GM19023 (cell line): ENCODE measurements around the gene EBF3.

Experiments
- ATAC-seq: cut with Tn5 transposase; IDR thresholded peaks from one replicate; pipeline ENCODE4 v1.9.1; 2021; ENCODE audit warnings: mild to moderate bottlenecking, moderate library complexity; ENCODE audit not compliant: unreplicated experiment

EBF3 gene

DNA sequence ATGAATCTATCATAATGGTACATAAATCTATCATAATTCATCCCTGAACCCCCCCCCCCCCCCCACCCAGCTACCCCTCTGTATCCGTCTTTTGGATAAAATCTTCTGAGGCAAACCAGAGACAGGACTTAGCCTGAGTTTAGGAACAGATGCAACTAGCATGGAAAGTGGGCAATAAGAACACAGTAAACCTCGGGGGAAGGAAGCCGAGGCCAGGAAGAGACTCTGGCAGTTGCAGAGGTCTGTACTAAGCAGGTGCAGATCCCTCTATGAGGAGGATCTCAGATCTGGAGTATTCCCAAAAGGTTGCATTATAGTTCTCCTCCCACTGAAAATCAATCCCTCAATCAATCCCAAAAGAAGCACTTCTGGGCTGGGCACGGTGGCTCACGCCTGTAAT is 87.2 kb downstream of the EBF3 start:
- ATAC-seq = no peak

DNA sequence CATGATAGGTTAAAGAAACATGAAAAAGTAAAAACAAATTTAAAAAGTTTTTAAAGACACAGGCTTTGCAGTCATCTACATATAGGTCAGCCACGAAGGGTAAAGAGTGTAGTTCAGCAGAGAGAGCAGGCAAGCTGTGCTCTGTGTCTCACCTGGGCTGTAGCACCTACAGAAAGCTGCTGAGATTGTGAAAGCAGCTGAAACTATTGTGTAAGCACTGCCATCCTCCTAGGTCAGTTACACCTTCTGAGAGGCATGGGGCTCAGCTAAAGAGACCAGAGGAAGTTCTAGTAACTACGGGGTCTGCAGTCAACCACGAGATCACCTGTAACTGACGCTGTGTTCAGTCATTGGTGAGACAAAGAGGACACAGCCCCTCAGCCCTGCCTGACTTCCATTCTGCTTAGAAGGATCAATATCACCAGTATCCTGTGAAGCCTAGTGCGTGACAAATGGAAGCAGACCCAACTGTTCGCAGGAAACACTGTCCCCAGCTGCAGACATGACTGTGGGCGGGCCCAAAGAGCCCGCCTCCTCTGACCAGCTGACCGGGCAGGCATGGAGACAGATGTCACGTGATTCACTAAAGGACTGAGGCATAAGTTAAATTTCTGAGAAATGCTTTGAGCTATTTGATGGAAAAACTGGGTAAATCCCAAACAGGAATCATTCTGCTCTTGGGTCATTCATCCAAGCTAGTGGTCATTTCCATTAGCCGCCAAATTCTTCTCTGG is 87.9 kb downstream of the EBF3 start:
- ATAC-seq = no peak

GRCh38 chr10:129873351-129873750 is 90.7 kb downstream of the EBF3 start:
- ATAC-seq = no peak

DNA sequence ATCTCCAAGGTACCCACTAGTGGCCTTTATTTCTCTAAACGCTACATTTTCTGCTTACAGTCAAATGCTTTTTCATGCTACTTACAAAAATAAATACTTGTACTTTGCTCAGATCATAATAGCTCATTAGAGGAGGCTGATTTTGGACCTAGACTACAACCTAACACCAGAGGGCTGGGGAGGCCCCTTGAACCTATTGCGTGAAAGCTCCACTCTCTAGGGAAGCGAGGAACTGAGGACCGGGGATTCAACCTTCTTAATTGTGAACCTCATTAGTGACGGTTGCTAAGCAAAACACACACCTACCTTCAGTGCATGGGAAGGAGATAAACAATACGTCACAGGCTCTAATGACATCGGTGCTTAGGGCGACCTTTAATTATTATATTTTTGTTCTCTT is 92.1 kb downstream of the EBF3 start:
- no peak for ATAC-seq

GRCh38 chr10:129870961-129871621 is 93.0 kb downstream of the EBF3 start:
- ATAC-seq = no peak

GRCh38 chr10:129870474-129870757 is 93.7 kb downstream of the EBF3 start:
- ATAC-seq = no peak

DNA sequence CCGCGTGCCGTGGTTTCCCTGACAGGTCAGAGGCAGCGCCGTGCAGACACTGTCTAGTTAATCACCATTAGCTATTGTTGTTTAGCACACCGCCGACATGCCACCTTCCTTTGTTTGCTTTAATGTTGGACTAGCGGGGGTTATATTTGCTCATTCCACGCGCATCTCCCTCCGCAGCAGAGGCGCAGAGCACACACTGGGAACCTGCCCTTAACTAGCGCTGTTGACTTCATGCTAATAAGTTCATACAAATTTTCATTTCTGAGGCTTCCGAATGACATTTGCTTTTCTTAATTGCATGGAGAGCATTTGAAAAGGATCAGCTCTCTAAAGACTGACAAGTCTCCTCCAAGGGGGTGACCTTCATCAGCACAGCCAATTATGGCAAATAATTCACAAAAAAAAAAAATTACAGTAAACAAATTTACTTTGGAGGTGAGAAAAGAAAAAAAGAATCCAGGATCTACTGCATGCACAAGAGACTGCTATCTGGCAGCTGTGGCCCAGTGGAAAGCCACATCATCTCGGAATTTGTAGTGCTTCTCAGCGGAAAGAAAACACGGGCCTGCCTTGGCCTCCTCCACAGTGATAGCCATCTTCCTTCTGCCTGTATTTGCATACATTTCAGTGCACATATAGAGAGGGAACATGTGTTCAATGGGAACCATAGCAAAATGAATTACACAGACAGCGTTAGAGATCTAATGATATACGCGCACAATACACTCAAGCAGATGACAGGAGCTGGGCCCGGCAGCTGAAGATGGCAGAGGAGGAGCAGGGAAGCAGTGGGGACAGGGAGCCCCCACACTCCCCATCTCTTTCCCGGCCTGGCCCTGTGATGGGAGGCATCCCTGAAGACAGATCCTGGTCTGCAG is 94.2 kb downstream of the EBF3 start:
- ATAC-seq = no peak

GRCh38 chr10:129868449-129869035 is 95.5 kb downstream of the EBF3 start:
- ATAC-seq = no peak

DNA sequence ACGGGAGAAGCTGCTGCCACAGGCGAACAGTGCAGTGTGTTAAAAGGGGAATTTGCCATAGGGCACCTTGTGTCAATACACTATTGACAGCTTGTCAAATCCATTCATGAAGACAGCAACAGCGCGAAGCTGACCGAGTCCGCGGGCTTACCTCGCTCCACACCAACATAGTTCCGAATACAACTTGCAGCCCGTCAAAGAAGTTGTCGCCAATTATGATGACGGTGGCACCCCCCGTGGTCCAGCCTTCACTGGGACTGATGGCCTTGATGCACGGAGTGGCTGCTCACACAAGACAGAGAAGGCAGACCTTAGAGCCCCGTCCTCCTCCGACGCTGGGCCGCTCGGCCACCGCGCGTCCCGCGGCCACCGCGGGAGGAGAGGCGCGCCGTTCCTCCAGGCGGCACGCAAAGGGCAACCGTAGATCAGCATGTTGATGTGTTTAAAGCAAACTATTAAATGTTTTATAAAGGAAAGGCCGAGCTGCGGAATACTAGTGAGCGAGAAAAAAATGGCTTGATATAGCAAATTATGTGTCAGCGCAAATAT is 96.4 kb downstream of the EBF3 start:
- no peak for ATAC-seq

GRCh38 chr10:129866894-129867293 is 97.2 kb downstream of the EBF3 start:
- ATAC-seq = no peak

DNA sequence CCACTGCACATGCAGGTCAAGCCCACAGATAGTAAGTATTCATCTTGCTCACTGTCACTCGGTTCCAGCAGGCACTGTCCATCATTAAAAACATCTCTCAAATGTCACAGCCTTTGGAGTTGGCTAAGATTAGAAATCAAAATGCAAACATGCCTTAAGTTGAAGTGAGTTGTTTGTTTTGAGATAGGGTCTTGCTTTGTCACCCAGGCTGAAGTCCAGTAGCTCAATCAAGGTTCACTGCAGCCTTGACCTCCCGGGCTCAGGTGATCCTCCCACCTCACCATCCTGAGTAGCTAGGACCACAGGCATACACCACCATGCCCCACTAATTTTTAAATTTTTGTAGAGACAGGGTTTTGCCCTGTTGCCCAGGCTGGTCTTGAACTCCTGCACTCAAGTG is 98.1 kb downstream of the EBF3 start:
- no peak for ATAC-seq

- no peak for ATAC-seq
Measured at GRCh38 chr10:129865413-129865812, 98.7 kb downstream of the EBF3 start.

- no peak for ATAC-seq
Measured at GRCh38 chr10:129864601-129865126, 99.4 kb downstream of the EBF3 start.

GRCh38 chr10:129864082-129864481 is 100.0 kb downstream of the EBF3 start:
- ATAC-seq = no peak

- ATAC-seq = no peak
Measured at GRCh38 chr10:129863201-129863663, 100.8 kb downstream of the EBF3 start.

- no peak for ATAC-seq
Measured at GRCh38 chr10:129861776-129862531, 102.1 kb downstream of the EBF3 start.

DNA sequence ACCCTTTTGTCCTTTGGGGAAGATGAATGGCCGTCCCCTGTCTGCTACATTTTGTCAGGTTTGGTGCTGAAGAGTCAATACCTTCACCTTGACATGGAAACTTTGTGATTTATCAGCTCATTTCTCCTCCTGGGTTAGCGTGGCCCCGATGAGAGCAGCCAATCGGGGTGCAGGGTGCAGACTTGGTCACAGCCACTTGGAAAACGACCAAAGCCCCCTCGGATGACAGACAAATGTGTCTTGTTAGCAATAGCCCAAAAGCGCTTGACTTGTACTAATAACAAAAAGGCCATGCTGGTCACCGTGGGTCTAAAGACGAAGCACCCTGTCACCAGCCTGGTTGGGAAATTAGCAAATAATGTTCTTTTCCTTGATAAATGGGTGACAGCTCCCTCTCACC is 103.7 kb downstream of the EBF3 start:
- ATAC-seq = no peak

DNA sequence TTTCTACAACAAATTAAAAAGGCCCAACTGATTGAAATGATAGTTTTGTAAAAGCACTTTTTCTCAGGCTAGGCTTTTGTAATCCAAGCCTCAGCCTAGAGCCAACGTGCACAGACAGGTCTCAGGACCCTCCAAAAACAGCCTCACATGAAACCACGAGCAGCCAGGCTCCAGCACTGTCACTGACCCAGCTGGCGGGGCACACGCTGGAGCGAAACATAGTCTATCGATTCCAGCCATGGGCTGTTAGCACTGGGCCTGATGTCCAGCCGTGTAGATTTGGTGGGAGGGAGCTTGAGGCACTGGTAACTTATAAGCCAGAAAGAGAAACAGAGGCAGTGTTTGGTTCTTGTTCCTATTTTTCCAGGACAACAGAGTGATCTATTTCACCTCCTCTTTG is 104.5 kb downstream of the EBF3 start:
- ATAC-seq = no peak

GRCh38 chr10:129857242-129857960 is 106.7 kb downstream of the EBF3 start:
- ATAC-seq = no peak
